ENCODE measurements around the gene IL2RA.

DNA sequence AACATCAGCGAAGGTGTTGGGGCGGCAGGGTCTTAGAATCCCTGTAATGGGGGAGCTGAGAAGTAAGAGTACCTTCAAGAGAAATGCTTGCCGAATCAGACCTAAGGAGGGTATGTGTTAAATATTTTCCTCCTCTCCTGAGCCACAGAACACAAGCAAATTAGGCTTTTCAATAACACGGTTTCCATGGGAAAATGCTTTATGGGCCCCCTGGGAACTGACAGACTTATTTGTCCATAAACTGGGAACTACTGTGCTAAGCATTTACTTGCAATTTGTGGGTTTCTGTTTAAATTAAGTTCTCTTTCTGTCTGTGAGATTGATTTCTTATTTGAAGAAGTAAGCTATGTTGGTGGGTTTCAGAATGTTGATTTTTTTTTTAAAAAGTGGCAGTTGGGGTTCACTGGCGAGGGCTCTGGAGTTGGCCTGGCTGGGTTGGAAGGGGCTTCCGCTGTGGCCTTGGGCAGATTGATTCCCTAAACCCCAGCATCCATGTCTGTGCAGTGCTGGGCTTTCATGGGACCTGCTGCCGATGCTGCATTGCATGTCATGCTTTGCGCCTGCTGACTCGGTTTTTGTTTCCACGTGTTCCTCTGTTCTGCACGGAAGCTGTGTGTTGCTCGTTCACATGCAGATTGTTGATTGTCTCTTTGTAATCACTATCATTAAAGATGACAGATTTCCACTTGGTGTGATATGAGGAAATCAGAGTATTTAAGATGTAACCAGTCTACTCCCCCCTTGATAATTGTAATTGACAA is 33.8 kb upstream of the IL2RA start:
- TF ChIP-seq EZH2 (IDR thresholded peaks at IDR 0.05; ENCODE audit: low read depth, unreplicated experiment) (no peak), CREB1 (CRISPR knock-in tag; IDR thresholded peaks at IDR 0.05; ENCODE audit: low read depth) (no peak), JUNB (IDR thresholded peaks at IDR 0.05; ENCODE audit: unreplicated experiment) (no peak), ZNF114 (CRISPR knock-in tag; IDR thresholded peaks at IDR 0.05) (no peak), POLR2AphosphoS5 (IDR thresholded peaks at IDR 0.05; ENCODE audit: low read depth) (no peak)
- TF ChIP-seq, protein P1, sequence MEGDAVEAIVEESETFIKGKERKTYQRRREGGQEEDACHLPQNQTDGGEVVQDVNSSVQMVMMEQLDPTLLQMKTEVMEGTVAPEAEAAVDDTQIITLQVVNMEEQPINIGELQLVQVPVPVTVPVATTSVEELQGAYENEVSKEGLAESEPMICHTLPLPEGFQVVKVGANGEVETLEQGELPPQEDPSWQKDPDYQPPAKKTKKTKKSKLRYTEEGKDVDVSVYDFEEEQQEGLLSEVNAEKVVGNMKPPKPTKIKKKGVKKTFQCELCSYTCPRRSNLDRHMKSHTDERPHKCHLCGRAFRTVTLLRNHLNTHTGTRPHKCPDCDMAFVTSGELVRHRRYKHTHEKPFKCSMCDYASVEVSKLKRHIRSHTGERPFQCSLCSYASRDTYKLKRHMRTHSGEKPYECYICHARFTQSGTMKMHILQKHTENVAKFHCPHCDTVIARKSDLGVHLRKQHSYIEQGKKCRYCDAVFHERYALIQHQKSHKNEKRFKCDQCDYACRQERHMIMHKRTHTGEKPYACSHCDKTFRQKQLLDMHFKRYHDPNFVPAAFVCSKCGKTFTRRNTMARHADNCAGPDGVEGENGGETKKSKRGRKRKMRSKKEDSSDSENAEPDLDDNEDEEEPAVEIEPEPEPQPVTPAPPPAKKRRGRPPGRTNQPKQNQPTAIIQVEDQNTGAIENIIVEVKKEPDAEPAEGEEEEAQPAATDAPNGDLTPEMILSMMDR (conservative IDR thresholded peaks at IDR 0.05; ENCODE audit: low read depth in 2 of 2): no peak
- TF ChIP-seq, protein P2, sequence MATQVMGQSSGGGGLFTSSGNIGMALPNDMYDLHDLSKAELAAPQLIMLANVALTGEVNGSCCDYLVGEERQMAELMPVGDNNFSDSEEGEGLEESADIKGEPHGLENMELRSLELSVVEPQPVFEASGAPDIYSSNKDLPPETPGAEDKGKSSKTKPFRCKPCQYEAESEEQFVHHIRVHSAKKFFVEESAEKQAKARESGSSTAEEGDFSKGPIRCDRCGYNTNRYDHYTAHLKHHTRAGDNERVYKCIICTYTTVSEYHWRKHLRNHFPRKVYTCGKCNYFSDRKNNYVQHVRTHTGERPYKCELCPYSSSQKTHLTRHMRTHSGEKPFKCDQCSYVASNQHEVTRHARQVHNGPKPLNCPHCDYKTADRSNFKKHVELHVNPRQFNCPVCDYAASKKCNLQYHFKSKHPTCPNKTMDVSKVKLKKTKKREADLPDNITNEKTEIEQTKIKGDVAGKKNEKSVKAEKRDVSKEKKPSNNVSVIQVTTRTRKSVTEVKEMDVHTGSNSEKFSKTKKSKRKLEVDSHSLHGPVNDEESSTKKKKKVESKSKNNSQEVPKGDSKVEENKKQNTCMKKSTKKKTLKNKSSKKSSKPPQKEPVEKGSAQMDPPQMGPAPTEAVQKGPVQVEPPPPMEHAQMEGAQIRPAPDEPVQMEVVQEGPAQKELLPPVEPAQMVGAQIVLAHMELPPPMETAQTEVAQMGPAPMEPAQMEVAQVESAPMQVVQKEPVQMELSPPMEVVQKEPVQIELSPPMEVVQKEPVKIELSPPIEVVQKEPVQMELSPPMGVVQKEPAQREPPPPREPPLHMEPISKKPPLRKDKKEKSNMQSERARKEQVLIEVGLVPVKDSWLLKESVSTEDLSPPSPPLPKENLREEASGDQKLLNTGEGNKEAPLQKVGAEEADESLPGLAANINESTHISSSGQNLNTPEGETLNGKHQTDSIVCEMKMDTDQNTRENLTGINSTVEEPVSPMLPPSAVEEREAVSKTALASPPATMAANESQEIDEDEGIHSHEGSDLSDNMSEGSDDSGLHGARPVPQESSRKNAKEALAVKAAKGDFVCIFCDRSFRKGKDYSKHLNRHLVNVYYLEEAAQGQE (IDR thresholded peaks at IDR 0.05; ENCODE audit: unreplicated experiment): no peak

Data from GM23338 (cell line).